HG03196 (cell line): ENCODE results near the gene TRIP11.
"Not testable (repeated sequence)": the region's sequence is repeated elsewhere in the genome, so short reads cannot be mapped to it uniquely, and the experiment has no call there.

Experiments
- ATAC-seq: cut with Tn5 transposase; IDR thresholded peaks from one replicate; pipeline ENCODE4 v1.9.1; 2021; ENCODE audit not compliant: unreplicated experiment

Gene TRIP11

DNA sequence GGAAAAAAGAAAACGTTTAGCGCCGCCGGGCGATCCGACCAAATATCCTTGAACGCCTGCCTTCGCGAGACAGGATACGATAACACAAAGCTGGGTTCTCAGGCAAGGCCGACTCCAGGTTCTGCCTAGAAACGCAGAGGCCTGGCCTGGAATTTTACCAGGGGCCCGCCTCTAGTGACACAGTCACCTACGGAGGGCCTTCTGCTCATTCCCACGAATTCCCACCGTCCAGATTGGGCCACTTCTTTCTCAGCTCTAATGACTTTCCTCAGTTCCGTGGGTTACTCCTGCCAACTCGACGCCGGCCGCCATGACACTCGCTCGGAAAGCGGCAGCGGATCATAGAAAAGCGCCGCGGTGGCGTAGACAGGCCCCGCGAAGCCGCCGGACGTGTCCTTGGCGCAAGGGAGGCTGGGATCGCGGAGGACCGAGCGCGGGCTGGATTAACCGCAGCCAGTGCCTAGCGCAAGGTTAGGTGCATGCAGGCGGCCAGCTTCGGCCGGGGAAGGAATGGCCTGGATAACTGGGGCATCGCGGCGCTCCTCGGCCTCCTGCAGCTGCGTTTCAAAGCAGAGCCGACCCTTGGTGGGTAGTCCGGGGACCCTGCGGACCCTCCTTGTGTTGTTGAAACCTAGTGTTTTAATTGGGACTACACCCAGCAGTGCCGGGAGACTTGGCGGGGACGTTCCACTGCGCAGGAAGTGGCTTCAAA, at the start of gene TRIP11:
Gene TRIP11, minus strand, starts transcription at position 341 of the 712 bp plus-strand sequence. CDS start 374 bp downstream, outside the sequence.
- ATAC-seq = peak; percentile 97

DNA sequence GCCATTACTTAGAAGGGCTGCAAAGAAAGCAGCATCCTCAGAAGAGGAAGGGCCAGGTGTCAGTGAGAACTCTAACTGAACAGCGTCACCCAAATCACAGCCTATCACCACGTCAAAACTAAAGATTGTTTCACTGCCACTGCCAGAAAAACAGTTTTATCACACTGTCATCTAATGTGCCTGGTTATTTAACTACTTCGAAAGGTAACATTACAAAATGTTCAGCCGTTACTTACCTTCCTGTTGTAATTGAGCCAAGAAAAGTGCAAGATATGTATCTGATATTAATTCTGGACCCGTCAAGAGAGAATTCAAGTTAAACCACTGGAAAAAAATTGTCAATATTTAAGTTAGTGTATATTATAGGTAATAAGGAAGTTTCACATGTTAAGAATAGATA, 48.6 kb upstream of the TRIP11 start:
- no peak for ATAC-seq

DNA sequence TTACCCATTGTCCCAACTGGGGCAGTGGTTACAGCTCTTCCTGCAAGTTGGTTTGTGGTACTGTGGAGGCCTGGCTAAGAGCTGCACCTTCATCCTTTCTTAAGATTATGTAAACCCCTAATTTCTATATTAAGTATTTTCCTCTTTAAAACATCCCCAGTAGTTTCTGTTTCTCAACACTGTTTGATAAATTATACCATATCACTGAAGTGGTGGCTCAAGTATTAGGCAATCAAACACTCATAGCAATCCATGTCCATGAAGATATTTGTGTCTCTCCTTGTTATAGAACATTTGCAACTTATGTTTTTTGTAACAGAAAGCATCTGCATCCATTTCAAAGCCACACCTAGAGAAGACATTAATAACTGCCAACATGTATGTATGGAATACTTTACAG, 34.7 kb upstream of the TRIP11 start:
- ATAC-seq = no peak

DNA sequence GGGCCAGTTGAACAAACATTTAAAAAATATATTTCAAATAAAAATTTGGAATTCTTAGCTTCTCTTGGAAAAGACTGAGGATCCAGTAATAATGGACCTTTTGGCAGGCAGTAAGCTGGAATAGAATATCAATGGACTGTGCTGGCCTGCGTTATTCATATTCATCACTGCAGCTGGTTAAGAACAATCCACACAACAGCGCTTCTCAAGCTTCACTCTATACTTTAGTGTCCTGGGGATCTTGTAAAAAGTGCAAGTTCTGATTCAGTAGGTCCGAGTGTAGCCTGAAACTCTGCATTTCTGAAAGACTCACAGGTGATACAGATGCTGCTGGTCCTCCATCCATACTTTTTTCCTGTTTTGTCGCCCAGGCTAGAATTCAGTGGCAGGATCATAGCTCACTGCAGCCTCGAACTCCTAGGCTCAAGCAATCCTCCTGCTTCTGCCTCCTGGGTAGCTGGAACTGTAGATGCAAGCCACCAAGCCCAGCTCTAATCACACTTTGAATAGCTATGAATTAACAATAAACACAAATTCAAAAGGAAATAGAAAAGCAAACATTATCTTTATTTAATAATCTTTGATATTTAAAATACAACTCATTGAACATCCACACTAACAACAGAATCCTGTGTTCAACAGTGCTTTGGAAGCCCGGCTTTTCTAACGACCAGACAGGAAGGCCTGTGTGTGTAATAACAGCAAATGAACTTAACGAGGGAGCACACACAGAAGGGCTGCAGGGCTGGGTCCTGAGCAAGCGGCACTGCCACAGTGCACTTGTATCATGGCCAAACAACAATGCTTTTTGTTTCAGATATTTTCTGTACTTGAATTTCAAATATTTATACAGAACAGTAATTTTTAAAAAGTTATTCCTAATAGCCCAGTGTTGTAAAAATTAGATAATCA, 18.4 kb upstream of the TRIP11 start:
- ATAC-seq = no peak

DNA sequence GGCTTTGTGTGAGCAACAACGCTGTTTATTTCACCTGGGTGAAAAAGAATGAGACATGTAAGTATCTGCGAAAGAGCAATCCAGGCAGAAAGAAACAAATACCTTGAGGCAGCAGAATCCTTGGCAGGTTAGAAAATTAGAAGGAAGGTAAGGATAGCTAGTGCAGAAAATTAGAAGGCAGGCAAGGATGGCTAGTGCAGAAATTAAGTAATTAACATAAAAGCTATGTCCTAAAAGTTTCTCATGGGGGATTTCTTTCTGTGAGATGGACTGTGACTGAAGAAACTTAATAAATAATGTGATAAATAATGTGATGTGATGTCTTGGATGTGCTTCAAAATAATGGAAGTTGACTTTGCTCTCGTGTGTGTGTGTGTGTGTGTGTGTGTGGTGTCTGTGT, 9.9 kb upstream of the TRIP11 start:
- no peak for ATAC-seq

DNA sequence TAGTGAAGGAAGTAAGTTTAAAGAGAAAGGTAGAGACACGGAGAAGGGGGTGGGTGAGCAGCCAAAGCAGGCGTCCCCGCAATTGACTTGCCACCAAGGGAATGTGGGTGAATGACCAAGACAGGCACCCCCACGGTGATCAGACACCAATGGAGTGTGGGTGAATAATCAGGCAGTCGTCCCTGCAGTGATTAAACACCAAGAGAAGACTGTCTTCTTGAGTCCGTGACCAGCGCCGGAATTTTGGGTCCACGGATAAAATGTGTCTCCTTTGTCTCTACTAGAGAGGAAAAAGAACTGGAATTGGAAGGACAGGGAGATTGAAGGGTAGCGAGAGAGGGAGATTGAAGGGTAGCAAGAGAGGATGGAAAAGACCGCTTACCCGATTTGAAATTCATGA, 9.4 kb upstream of the TRIP11 start:
- ATAC-seq = not testable (repeated sequence)

DNA sequence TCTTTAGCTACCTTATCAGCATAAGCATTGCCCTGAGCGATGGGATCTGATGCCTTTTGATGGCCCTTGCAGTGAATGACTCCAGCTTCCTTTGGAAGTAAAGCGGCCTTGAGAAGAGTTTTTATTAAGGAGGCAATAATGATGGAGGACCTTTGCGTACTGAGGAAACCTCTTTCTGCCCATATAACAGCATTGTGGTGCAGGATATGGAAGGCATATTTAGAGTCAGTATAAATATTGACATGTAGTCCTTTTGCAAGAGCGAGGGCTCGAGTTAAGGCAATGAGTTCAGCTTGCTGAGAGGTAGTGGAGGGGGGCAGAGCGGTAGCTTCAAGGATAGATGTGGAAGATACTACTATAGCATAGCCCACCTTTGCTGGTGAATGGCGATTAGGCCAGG, 6.0 kb upstream of the TRIP11 start:
- ATAC-seq = not testable (repeated sequence)

DNA sequence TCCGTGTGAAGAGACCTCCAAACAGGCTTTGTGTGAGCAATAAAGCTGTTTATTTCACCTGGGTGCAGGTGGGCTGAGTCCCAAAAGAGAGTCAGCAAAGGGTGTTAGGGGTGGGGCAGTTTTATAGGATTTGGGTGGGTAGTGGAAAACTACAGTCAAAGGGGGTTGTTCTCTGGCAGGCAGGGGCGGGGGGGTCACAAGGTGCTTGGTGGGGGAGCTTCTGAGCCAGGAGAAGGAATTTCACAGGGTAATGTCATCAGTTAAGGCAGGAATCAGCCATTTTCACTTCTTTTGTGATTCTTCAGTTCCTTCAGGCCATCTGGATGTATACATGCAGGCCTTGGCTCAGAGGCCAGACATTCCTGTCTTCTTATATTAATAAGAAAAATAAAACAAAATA, 1.9 kb upstream of the TRIP11 start:
- not testable (repeated sequence) for ATAC-seq

DNA sequence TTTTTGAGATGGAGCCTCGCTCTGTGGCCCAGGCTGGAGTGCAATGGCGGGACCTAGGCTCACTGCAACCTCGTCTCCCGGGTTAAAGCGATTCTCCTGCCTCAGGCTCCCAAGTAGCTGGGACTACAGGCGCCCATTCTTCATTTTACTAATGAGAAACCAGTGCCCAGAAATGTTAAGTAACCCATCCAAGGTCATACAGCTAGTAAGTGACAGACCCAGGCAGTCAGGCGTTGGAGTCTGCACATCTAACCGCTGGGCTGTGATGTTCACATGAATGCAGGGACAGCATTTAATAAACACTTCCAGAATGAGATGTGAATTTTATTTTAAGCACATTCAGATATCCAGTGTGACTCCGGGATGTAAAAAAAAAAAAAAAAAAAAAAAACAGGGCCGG, 1.3 kb upstream of the TRIP11 start:
- no peak for ATAC-seq

DNA sequence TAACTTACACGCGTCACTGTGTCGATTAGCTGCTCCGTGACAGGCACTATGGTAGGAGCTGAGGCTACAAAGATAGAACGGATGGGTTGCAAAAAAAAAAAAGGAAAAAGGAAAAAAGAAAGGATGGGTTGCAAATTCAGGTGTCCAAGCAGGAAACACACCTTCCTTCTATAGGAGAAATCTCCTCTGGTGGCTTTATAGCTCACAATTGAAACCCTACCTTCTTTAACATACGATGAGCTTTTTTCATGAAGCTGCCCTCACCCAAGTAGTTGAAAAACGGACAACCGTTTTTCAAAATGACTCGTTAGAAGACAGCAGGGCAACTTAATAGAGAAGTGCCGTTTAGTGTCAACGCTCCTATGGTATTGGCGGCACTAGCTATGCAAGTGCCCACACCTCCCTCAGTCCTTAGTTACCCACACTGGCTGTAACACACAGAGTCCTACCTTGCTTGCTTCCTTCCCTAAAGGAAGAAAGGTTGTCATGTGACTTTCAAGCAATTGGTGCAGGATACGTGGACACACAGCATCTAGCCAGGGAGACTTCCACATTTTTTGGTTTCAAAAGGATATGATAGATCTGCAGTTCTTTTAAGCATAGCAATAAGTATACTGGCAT, 682 bp upstream of the TRIP11 start:
- ATAC-seq = peak; percentile 26

DNA sequence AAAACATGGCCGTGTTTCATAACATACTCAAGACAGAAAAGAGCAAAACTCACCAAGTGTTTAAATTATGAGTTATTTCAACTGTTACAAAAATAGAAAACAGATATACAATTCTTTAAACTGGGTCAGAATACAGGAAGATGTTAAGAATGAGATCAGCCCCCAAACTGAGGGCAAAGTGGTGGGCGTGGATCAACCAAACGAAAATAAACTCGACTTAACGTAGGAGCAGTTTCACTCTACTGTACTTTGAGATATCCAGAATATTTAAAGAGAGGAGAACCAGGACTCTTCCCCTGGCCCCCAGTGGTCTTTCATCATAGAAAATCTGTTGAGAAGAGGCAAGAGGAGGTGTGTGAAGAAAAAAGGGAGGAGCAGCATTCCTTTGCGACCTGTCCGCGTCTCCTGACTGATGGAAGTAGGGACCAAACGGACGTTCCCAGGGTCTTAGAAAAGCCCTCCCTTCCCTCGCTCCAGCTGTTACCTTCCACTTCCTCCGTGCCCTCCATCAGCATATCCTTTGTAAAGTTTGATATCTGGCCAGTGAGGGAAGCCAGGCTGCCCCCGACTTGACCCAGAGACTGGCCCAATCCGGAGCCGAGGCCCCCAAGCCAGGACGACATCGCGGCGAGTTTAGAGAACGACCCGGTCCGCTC, 668 bp downstream of the TRIP11 start:
- ATAC-seq = peak; percentile 23

DNA sequence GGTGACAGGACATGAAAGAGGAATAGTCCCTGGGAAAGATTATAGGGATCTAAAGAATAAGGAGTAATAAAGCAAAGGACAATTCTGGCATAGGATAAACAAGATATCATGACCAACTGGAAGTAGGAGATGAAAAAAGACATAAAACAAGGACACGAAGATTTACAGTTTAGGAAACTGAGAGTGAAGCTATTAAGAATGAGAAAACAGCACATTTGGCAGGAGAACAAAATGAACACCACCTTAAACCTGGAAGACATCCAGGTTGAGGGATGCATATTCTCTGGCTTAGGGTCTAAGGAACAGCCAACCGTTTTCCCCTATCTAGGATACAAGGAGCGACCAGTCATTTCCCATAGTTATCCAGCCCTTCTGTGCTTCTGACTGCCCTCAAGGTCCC, 1.9 kb downstream of the TRIP11 start:
- no peak for ATAC-seq

DNA sequence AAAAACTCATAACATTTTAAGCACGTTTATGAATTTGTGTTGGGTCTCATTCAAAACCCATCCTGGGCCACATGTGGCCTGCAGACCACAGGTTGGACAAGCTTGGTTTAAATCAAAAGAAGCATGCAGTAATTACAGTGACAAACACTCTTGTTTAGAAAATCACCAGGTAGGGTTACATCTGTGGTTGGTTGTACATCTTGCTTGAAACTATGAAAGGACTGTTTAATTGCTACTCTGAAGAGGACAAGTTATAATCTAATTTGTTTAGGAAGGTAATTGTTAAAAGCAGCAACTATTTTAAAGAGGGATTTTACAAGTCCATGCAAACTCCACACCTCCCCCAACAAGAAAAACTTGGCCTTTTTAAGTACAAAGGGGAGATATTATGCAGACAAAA, 4.0 kb downstream of the TRIP11 start:
- ATAC-seq = no peak

DNA sequence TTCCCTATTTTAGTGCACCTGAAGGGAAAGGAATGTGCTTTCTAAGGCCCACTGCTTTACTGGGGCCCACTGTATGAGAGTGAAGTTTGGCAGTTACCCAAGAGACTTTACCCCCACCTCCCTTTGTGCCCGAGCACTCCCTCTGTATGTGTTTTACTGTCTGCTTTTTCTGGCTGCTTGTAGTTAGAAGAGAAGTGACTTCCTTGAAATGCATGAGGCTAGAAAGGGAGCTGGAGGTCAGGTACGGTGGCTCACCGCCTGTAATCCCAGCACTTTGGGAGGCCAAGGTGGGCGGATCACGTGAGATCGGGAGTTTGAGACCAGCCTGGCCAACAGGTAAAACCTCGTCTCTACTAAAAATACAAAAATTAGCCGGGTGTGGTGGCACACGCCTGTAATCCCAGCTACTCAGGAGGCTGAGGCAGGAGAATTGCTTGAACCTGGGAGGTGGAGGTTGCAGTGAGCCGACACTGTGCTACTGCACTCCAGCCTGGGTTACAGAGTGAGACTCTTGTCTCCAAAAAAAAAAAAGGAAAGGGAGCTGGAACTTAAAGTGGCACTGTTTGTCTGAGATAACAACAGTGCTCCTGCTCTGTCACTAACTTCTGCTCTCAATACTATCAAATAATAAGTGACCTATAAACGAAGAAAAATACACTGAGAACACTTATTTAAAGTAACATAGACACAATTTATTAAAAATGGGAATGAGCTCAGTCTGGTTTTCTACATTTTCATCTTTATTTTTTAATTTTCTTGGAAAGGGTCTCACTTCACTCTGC, 5.8 kb downstream of the TRIP11 start:
- ATAC-seq = no peak

DNA sequence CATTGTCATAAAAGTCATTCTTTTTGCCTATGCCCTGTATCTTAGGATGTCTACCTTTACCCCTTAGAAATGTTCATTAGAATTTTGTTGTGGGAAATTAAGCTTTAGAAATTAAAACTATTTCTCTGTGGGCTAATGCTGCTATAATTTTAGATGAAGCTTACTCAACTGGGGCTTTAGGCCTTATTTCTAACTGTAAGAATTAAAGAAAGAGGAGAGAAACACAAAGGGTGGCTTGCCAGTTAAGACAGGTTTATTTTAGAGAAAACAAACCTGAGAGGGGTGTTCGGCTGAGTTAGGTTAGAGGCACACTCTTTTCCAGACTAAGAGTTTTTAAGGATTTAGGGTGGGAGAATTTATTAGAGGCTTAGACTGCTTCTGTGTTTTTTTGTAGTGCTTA, 6.4 kb downstream of the TRIP11 start:
- ATAC-seq = no peak

DNA sequence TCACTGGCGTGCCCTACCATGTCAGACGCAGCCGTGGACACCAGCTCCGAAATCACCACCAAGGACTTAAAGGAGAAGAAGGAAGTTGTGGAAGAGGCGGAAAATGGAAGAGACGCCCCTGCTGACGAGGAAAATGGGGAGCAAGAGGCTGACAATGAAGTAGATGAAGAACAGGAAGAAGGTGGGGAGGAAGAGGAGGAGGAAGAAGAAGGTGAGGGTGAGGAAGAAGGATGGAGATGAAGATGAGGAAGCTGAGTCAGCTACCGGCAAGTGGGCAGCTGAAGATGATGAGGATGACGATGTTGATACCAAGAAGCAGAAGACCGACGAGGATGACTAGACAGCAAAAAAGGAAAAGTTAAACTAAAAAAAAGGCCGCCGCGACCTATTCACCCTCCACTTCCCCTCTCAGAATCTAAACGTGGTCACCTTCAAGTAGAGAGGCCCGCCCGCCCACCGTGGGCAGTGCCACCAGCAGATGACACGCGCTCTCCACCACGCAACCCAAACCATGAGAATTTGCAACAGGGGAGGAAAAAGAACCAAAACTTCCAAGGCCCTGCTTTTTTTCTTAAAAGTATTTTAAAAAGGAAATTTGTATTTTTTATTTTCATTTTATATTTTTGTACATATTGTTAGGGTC, 13.2 kb downstream of the TRIP11 start:
- ATAC-seq = no peak

DNA sequence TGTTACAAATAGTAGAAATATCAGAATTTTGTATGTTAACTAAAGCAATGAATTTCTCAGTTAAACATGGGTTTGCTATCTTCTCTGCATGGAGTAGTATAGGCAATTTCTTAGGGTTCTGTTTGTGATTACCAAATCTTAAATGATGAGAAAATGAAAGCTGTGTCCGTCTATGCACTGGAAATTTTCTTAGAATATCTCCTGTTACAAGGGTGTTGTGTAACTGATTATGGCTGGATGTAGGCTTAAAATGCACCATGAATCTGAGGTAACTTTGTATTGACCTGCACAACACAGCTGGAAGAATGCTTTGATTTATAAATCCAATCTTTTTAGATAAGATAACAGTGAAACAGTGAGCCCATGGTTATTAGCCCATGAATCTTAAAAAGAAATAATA, 17.8 kb downstream of the TRIP11 start:
- ATAC-seq = no peak

DNA sequence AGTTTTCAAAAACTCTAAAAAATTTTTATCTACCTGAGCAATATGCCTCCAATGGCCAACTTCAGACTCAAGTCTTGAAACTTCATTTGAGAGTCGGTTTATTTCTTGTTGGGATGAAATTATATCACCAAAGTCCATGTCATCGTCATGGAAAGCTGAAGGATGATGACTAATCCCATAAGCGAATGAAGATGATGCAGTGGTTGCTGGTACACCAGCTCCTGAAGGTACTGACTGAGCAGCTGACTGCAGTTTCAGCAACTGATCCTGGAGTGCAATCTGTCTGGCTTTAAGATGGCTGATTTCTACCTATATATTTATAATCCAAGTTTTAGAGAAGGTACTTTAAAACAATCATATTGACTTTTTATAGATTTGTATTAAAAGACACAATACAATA, 18.3 kb downstream of the TRIP11 start:
- no peak for ATAC-seq

DNA sequence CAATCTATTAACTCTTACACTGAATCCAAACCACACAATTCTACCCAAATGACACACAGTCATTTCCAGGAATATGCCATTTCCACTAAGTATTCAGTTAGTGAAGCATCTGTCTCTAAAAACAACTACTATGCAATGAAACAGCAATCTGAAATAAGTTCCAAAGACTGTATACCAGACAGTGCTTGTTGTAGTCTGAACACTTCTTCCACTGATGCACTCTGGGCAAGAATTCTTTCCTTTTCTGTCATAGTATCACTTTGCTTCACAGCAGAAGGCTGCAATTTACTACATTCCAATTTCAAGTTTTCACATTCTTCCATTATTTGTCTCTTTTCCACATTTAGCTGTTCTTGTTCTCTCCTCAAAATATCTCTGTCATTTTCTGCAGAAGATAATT, 25.8 kb downstream of the TRIP11 start:
- no peak for ATAC-seq

DNA sequence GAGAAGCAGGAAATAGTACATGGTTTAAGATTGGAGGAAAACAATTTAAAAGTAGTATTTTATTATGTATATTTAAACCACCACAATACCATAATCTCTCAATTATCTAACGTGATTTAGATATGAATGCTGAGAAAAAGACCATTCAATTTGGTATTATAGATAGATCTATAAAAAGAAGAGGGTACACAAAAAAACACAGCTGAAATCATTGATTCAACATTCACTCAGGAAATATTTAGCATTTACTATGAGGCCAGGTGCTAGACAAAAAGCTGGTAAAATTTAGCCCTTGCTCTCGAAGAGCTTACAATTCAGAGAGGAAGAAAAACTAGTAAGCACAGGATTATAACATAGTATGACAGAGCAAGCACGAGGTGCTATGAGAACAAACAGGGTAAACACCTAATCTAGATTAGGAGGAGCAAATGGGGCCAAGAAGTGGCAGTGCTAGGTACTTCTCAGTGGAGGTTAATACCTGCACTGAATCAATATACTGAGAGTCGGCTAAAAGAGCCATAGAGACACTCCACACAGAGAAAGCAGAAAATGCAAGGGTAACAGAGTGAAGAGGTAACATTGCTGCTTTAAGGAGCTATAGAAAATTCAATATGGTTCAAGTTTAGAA, 27.6 kb downstream of the TRIP11 start:
- ATAC-seq = no peak
